ENCODE results near the gene TEX26. TPM values are rescaled to one million over a fixed set of nuclear protein-coding genes. Genes with fewer than 3 reads are reported as not detected.

Gene TEX26
- total RNA-seq, 2 experiments from 2014 or later: not detected

DNA sequence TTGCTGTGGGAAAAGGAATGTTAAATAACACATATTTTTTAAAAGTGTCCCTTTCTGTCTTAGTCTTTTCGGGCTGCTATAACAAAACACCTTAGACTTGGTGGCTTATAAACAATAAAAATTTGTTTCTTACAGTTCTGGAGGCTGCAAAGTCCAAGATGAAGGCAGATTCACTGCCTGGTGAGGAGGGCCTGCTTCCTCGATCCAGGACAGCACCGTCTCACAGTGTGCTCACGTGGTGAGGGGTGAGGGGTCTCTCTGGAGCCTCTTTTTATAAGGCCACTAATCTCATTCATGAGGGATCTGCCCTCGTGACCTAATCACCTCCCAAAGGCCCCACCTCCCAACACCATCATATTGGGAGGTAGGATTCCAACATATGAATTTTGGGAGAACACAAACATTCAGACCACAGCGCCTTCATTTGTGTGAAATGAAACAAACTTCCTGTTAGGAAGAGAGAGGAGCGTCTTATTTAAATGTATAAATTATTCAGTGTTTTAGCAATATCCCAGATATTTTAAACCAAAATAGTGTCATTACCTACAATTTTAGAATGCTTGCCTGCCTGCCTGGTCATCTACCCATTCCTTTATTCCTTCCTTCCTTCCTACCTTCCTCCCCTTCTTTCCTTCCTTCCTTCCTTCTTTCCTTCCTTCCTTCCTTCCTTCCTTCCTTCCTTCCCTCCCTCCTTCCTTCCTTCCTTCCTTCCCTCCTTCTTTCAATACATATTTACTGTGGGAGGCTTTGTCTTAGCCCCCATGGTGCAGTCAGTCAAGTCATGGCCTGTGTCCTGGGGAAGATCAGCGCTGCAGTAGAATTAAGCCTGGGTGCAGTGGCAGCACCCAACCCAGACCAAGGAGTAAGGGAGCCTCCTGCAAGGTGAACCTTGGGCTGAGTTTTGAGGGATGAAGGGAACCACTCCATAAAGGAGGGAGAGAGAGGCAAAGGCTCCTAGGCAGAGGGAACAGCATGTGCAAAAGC is 84.2 kb downstream of the TEX26 start:
- Mint-ChIP-seq H3K27me3 (peaks cover 27% of the 10 kb centered on the region), H3K4me1 (peaks cover 7% of the 10 kb centered on the region), H3K36me3 (no peaks in the 10 kb centered on the region), H3K27ac (no peak overlapping the region), H3K4me3 (no peak overlapping the region), H3K9me3 (no peaks in the 10 kb centered on the region)
- no peak for ATAC-seq (ENCODE audit: low read depth)
- DNase-seq: no peak
- POLR2A ChIA-PET: no interaction called here

DNA sequence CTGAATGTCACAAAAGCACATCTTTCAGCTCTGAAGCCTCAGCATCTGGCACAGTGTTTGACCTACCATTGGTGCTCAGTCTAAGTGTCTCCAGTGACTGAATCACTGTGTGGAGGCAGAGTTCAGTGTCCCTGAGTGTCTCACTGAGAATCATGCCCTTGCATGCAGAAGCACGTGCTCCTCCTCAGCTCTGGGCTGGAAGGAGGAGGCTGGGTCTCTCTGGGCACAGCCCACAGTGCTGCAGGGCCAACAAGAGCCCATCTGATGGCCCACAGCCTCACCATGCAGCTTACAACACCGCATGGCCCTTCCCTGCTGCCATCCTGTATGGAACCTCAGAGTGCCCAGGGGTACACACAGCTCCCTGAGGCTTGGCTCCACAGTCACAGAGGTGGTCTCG is 86.1 kb downstream of the TEX26 start:
- H3K27ac Mint-ChIP-seq: no peak overlapping the region
- H3K4me3 Mint-ChIP-seq: no peak overlapping the region
- no peaks in the 10 kb centered on the region for H3K9me3 Mint-ChIP-seq
- H3K27me3 Mint-ChIP-seq: peaks cover 37% of the 10 kb centered on the region
- ATAC-seq (ENCODE audit: low read depth) (no peak), DNase-seq (no peak)
- POLR2A ChIA-PET: no interaction called here
- no peaks in the 10 kb centered on the region for H3K4me1 Mint-ChIP-seq
- no peaks in the 10 kb centered on the region for H3K36me3 Mint-ChIP-seq

DNA sequence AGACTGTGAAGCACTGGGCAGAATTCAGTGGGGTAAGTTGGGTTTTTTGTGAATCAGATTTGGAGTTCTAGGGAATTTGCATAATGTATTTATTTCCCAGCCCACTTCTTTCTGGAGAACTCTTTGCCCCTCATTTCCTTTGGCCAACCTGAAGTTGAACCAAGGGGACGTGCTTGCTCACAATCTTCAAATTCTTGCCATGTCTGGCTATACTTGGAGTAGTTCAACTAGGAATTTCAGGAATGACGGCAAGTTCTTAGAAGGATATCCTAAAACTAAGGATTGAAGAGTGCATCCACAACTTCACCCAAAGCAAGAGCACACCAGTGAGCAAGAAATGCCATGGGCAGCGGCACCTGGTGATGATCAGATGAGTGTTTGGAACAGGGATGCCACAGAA is 88.5 kb downstream of the TEX26 start:
- ATAC-seq (ENCODE audit: low read depth) (no peak), DNase-seq (no peak)
- Mint-ChIP-seq H3K36me3 (no peaks in the 10 kb centered on the region), H3K9me3 (no peaks in the 10 kb centered on the region), H3K27ac (no peak overlapping the region), H3K4me3 (no peak overlapping the region), H3K4me1 (no peaks in the 10 kb centered on the region), H3K27me3 (peaks cover 37% of the 10 kb centered on the region)
- POLR2A ChIA-PET: no interaction called here

DNA sequence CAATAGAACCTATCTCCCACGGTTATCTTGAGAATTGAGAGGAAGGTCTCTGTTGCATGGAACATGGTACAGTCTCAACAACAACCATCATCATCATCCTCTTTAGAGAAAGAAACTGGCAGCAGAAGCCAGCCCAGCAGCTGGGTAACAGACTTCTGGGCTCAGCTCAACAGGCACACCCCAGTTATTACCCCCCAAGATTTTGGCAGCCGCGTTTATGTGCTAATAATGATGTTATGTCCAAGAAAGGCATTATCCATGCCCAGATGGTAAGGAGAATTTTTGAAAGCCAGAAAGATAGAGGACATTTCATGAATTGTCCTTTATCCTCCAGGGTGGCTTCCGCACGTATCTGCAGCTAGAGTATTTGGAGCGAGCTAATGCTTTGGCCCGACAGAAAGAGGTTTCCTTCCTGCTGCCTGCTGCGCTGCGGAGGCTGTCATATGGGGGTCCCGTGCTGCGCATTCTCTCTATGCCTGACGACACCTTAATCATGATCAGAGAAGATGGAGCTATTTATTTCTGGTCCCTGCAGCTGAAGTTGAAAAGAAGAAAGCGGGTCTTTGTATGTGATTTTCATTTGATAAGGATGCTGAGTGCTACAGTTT is 89.9 kb downstream of the TEX26 start:
- DNase-seq (no peak), ATAC-seq (ENCODE audit: low read depth) (no peak)
- no peaks in the 10 kb centered on the region for H3K36me3 Mint-ChIP-seq
- H3K4me1 Mint-ChIP-seq: no peaks in the 10 kb centered on the region
- H3K9me3 Mint-ChIP-seq: no peaks in the 10 kb centered on the region
- POLR2A ChIA-PET: no interaction called here
- peaks cover 37% of the 10 kb centered on the region for H3K27me3 Mint-ChIP-seq
- no peak overlapping the region for H3K27ac Mint-ChIP-seq
- H3K4me3 Mint-ChIP-seq: no peak overlapping the region

DNA sequence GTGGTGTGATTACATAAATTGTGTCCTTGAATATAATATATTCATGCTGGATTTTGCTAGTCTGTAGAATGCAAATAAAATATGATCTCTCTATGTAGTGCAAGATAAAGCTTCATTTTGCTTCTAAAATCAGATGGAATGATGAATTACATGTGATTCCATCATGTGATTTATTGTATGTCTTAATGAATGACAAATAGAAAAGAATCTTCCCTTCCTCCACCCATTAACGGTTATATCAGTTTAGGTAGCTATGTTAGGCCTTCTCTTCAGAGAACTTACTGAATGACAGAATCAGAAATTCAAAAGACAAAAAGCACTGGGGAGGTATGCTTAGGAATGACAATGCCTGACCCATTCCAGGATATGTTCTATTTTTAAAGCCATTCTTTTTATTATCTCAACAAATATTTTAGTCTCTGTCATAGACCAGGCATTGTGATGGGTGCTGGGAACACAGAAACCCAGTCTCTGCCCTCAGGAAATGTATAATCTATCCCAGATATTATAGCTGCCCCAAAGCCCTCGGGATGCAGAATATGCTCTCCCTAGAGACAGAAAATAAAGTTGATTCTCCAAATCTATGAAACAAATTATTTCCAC is 90.6 kb downstream of the TEX26 start:
- POLR2A ChIA-PET: interaction anchor here (0.5 kb wide), 1 partner anchor 21 kb away, joined by 3 read pairs; no protein-coding TSS in a partner anchor
- DNase-seq (no peak), ATAC-seq (ENCODE audit: low read depth) (no peak)
- Mint-ChIP-seq H3K4me1 (no peaks in the 10 kb centered on the region), H3K4me3 (no peak overlapping the region), H3K36me3 (no peaks in the 10 kb centered on the region), H3K27ac (no peak overlapping the region), H3K9me3 (no peaks in the 10 kb centered on the region), H3K27me3 (peaks cover 35% of the 10 kb centered on the region)

Other genes with a start within 250 kb of the TEX26 start
- gene ALOX5AP, start 197.1 kb upstream of the TEX26 start, total RNA-seq: 10 to 100 TPM; 61.3 to 63.3 TPM
- gene MEDAG, start 26.4 kb upstream of the TEX26 start, total RNA-seq: not detected
- gene HSPH1, start 229.2 kb downstream of the TEX26 start, total RNA-seq: 10 to 100 TPM; 71.2 to 88.2 TPM